Measurements from ENCODE around the gene BBS12.

The BBS12 gene

DNA sequence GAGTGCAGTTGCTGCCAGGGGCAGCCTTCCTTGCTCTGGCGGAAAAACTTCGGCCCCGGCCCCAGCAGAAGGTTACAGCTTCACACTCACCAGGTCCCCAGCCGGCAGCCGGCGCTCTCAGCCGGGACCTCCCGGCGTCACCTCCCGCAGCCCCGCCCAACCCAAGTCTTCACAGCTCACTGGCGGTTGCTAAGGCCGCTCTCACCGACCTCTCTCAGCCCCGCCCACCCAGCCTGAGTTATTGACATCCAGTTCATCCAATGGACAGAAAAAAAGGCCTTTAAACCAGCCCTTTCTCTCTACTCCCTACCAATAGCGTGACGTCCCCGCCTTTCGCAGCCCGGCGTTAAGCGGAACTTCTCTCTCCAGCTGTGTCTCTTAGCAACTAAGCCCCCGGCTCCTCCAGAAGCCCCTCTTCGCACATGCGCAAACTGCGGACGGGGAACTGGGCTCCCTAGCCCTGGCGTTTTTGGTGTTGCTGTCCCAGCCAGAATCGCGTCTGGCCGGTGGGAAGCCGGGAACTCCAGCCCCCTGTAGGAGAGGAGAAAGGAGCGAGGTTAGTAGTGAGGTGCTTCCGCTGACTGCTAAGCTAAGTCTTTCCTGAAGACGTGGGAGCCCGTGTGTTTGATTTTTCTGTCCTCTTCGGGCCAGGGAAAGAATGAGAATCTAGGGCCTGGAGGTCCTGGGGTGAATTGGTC, at the start of gene BBS12:
Gene BBS12, plus strand, starts transcription at position 376 of the 698 bp plus-strand sequence. CDS start 9,189 bp downstream, outside the sequence.
- Mint-ChIP-seq H3K4me3 (peak within 1 kb of the TSS; percentile 94), H3K27ac (peak within 1 kb of the TSS; percentile 92), H3K36me3 (ENCODE audit: low read depth) (peaks cover 6% of the 10 kb centered on the region), H3K27me3 (no peaks in the 10 kb centered on the region), H3K9me3 (no peaks in the 10 kb centered on the region), H3K4me1 (ENCODE audit: low read depth) (peaks cover 16% of the 10 kb centered on the region)

DNA sequence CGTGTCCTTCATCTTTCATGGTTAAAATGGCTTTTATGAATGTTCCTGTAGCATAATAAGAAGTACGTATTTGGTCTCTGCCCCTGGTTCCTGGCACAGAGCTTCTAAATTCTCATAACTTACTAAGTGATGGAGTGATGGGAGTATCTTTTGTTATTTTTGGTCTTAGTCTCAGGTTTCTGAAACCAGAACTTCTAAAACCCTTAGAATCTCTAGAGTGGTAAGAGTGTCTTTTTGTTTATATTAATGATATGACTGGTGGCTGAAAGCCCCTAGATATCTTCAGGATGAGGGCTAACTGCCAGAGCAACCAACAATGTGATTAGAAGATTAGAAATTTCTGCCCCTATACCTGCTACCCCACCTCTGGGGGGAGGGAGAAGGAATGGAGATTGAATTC, 45.8 kb upstream of the BBS12 start:
- Mint-ChIP-seq H3K9me3 (peaks cover 7% of the 10 kb centered on the region), H3K4me3 (no peak overlapping the region), H3K27me3 (peaks cover 8% of the 10 kb centered on the region), H3K36me3 (ENCODE audit: low read depth) (no peaks in the 10 kb centered on the region), H3K4me1 (ENCODE audit: low read depth) (peaks cover 28% of the 10 kb centered on the region), H3K27ac (no peak overlapping the region)

DNA sequence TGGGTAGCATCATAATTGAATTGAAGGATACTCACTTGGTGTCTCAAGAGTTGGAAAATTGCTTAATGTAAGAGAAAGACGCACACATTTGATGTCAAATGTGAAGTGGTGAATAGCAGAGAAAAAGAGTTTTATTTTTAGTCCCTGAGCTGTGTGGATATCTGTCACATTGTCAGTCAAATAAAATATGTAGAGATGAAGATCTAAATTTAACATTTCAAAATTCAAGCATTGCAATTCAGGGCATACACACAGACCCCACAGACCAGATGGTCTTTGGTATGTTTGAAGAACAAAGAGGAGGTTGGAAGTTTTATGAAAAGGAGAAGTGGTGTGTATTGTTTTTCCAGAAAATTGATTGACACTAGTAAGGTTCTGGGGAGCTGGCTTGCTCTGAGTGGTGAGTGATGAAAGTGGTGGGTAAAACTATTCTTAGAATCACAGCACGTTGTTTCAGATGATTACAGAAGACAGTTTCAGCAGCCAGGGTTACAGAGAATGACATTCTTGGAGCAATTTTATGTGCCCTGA, 44.9 kb upstream of the BBS12 start:
- Mint-ChIP-seq H3K27me3 (peaks cover 12% of the 10 kb centered on the region), H3K4me3 (no peak overlapping the region), H3K9me3 (peaks cover 7% of the 10 kb centered on the region), H3K36me3 (ENCODE audit: low read depth) (no peaks in the 10 kb centered on the region), H3K27ac (peak overlapping the region; percentile 38), H3K4me1 (ENCODE audit: low read depth) (peaks cover 28% of the 10 kb centered on the region)

DNA sequence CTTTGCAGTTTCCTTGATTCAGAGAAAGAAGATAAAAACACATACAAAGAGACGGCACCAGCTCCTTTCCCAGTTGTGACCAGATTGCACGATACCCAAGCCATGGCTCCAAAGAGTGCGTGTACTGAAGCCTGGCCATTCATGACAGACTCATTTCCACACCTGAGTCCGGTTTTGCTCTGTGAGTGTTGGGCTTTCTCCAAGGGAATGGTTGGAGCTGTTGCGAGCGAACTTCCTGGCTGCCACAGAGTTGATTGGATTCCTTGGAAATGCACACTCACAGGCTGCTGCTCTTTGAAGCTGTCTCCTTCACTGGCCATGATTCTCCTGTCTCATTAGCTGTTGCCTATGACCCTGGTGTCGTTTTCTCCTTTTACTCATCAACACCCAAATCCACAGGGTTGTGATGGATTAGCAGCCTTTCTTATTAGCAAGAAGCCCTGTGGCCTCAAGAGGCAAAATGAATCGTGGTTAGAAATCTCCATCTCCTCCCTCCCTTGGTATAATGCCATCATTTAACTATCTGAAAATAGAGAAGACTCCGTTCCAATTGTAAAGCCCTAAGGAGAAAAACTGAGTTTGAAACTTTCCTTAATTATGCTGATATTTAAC, 43.9 kb upstream of the BBS12 start:
- Mint-ChIP-seq H3K36me3 (ENCODE audit: low read depth) (no peaks in the 10 kb centered on the region), H3K27me3 (peaks cover 12% of the 10 kb centered on the region), H3K4me3 (no peak overlapping the region), H3K27ac (no peak overlapping the region), H3K4me1 (ENCODE audit: low read depth) (peaks cover 28% of the 10 kb centered on the region), H3K9me3 (peaks cover 1% of the 10 kb centered on the region)

GRCh38 chr4:122689972-122690371, 42.5 kb upstream of the BBS12 start:
- H3K9me3 Mint-ChIP-seq: no peaks in the 10 kb centered on the region
- H3K4me1 Mint-ChIP-seq (ENCODE audit: low read depth): peaks cover 28% of the 10 kb centered on the region
- H3K27ac Mint-ChIP-seq: no peak overlapping the region
- H3K4me3 Mint-ChIP-seq: no peak overlapping the region
- peaks cover 24% of the 10 kb centered on the region for H3K27me3 Mint-ChIP-seq
- no peaks in the 10 kb centered on the region for H3K36me3 Mint-ChIP-seq (ENCODE audit: low read depth)

GRCh38 chr4:122691988-122692387, 40.5 kb upstream of the BBS12 start:
- no peaks in the 10 kb centered on the region for H3K36me3 Mint-ChIP-seq (ENCODE audit: low read depth)
- H3K4me1 Mint-ChIP-seq (ENCODE audit: low read depth): peaks cover 28% of the 10 kb centered on the region
- H3K4me3 Mint-ChIP-seq: no peak overlapping the region
- peaks cover 44% of the 10 kb centered on the region for H3K27me3 Mint-ChIP-seq
- H3K9me3 Mint-ChIP-seq: no peaks in the 10 kb centered on the region
- H3K27ac Mint-ChIP-seq: no peak overlapping the region

- Mint-ChIP-seq H3K4me1 (ENCODE audit: low read depth) (peaks cover 22% of the 10 kb centered on the region), H3K27ac (no peak overlapping the region), H3K9me3 (no peaks in the 10 kb centered on the region), H3K4me3 (no peak overlapping the region), H3K36me3 (ENCODE audit: low read depth) (no peaks in the 10 kb centered on the region), H3K27me3 (peaks cover 50% of the 10 kb centered on the region)
These were observed 39.6 kb upstream of the BBS12 start for GRCh38 chr4:122692641-122693520.

DNA sequence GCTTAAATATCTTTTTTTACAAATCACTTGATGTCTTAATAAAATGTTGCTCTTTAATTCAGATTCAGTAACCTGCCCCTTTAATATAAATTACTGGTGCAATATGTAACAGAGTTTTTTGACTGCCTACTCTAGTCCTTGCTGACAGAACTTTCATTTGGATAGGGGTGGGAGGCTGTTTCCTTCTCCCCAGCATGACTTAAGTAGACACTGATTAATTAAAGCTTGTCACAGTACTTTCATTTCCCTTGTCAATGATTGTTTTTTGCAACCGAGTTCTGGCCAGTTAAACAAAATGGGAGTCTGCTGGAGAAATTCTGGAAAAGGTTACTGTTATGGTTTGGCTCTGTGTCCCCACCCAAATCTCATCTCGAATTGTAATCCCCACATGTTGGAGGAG, 37.3 kb upstream of the BBS12 start:
- Mint-ChIP-seq H3K27ac (no peak overlapping the region), H3K36me3 (ENCODE audit: low read depth) (no peaks in the 10 kb centered on the region), H3K9me3 (no peaks in the 10 kb centered on the region), H3K4me3 (no peak overlapping the region), H3K27me3 (peaks cover 43% of the 10 kb centered on the region), H3K4me1 (ENCODE audit: low read depth) (no peaks in the 10 kb centered on the region)

GRCh38 chr4:122700178-122700725, 32.3 kb upstream of the BBS12 start:
- peak overlapping the region; percentile 43 for H3K27ac Mint-ChIP-seq
- peaks cover 30% of the 10 kb centered on the region for H3K27me3 Mint-ChIP-seq
- H3K9me3 Mint-ChIP-seq: no peaks in the 10 kb centered on the region
- no peaks in the 10 kb centered on the region for H3K36me3 Mint-ChIP-seq (ENCODE audit: low read depth)
- peaks cover 25% of the 10 kb centered on the region for H3K4me1 Mint-ChIP-seq (ENCODE audit: low read depth)
- H3K4me3 Mint-ChIP-seq: no peak overlapping the region

DNA sequence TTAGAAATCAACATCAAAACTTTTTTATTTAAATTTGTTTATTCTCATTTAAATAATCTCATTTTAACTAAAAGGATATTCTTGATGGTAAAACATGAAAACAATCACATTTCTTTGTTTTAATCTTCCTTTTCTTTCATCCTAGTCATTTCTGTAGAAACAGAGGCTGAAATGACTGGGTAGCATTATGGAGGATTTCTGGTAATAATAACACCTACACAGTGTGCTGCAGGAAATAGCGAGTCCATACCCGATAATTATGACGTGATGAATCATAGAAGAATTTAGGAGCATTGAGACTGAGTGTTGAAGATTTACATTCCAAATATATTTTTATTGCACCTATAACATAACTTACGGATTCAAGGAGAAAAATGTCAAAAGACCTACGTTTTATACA, 31.4 kb upstream of the BBS12 start:
- Mint-ChIP-seq H3K4me3 (no peak overlapping the region), H3K27me3 (peaks cover 22% of the 10 kb centered on the region), H3K36me3 (ENCODE audit: low read depth) (no peaks in the 10 kb centered on the region), H3K4me1 (ENCODE audit: low read depth) (peaks cover 33% of the 10 kb centered on the region), H3K9me3 (no peaks in the 10 kb centered on the region), H3K27ac (peak overlapping the region; percentile 78)

GRCh38 chr4:122701965-122702364, 30.5 kb upstream of the BBS12 start:
- no peaks in the 10 kb centered on the region for H3K36me3 Mint-ChIP-seq (ENCODE audit: low read depth)
- peaks cover 13% of the 10 kb centered on the region for H3K27me3 Mint-ChIP-seq
- no peaks in the 10 kb centered on the region for H3K9me3 Mint-ChIP-seq
- no peak overlapping the region for H3K4me3 Mint-ChIP-seq
- no peak overlapping the region for H3K27ac Mint-ChIP-seq
- peaks cover 34% of the 10 kb centered on the region for H3K4me1 Mint-ChIP-seq (ENCODE audit: low read depth)

- Mint-ChIP-seq H3K9me3 (no peaks in the 10 kb centered on the region), H3K27ac (no peak overlapping the region), H3K27me3 (peaks cover 7% of the 10 kb centered on the region), H3K36me3 (ENCODE audit: low read depth) (no peaks in the 10 kb centered on the region), H3K4me3 (no peak overlapping the region), H3K4me1 (ENCODE audit: low read depth) (peaks cover 34% of the 10 kb centered on the region)
These were observed 29.6 kb upstream of the BBS12 start for GRCh38 chr4:122702939-122703338.

DNA sequence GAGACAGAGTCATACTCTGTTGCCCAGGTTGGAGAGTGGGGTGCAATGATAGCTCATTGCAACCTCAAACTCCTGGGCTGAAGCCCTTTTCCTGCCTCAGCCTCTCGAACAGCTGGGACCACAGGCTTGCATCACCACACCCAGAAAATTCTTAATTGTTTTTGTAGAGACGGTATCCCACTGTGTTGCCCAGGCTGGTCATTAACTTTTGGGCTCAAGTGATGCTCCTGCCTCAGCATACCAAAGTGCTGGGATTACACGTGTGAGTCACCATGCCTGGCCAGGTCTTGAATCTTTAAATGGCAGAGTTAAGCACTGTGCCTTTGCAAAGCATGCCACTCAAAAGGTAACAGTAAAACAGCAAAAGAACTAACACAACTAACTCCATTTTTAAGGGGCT, 28.6 kb upstream of the BBS12 start:
- no peak overlapping the region for H3K27ac Mint-ChIP-seq
- peaks cover 34% of the 10 kb centered on the region for H3K4me1 Mint-ChIP-seq (ENCODE audit: low read depth)
- no peak overlapping the region for H3K4me3 Mint-ChIP-seq
- peaks cover 7% of the 10 kb centered on the region for H3K27me3 Mint-ChIP-seq
- no peaks in the 10 kb centered on the region for H3K9me3 Mint-ChIP-seq
- H3K36me3 Mint-ChIP-seq (ENCODE audit: low read depth): no peaks in the 10 kb centered on the region

DNA sequence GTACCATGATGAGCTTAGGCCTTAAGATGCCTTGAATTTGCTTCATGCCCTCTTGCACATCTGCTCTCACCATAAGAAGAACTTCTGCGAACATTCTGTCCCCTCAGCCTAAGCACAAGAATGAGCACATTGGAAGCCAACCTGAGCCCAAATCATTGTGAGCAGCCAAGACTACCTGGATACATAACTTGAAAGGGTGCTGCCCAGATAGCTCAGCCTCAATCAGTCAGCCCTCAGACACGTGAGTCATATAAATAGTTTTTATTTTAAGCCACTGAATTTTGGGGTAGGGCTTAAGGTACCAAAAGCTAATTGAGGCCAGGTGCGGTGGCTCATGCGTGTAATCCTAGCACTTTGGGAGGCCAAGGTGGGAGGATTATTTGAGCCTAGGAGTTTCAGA, 27.5 kb upstream of the BBS12 start:
- Mint-ChIP-seq H3K27me3 (peaks cover 7% of the 10 kb centered on the region), H3K27ac (peak overlapping the region; percentile 48), H3K4me1 (ENCODE audit: low read depth) (peaks cover 39% of the 10 kb centered on the region), H3K9me3 (no peaks in the 10 kb centered on the region), H3K36me3 (ENCODE audit: low read depth) (no peaks in the 10 kb centered on the region), H3K4me3 (no peak overlapping the region)

Data from stimulated activated naive CD8-positive, alpha-beta T cell treated with anti-CD3 and anti-CD28 coated beads, Interleukin-15, Interleukin-2, amounts not matched to agents 100 ng/mL and 50 ng/mL, for 24 hours (primary cell).